NCI-H526 treated with DMSO at 0.1 percent for 48 hours (cell line): Measurements from ENCODE around the gene GJA1.
"Not testable (repeated sequence)": the region's sequence is repeated elsewhere in the genome, so short reads cannot be mapped to it uniquely, and the experiment has no call there.

ENCODE experiments used
- DNase-seq: peaks from one replicate; lab custom pipeline; 2025; lab: John Stamatoyannopoulos, UW

GJA1 gene

DNA sequence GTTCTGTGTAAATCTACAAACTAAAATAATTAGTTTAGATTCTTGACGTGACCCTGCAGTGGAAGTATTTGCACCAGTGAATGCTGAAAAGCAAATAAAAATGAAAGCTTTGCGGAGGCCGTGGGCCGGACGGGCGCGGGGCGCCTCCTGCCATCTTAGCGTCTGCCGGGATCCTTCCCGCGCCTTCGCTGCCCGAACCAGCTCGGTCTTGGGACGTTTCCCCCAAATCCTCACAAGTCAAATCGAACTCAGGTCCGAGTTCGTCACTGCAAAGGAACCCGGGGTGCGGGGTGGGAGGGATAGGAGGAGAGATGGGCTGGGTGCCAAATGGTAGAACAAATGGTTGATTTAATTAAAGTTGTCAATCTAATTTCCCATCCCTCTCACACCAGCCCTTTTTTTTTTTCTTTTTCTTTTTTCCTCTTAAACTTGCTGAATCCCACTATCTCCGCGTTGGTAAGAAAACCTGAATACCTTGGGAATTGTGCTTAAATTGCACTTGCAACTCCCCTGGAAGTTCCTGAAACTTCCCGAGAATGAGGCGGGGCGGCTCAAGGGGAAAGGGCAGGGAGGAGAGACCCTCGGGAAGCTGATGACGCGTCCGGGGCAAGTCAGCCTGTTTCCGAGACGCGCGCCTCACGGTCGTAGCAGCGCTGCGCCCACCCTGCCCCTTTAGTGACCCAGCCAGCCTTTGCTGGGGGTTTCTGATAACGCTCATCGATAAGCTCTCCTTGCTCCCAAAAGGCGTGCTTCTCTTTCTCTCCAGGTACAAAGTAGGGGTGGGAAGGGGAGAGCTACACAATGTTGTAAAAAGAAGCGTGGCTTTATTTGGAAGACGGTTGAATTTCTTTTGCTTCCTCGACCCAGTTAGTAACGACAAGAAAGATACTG lies 1.8 kb downstream of the GJA1 start:
- DNase-seq, result no peak

- DNase-seq, result no peak
Measured at GRCh38 chr6:121437851-121438651, 2.6 kb downstream of the GJA1 start.

DNA sequence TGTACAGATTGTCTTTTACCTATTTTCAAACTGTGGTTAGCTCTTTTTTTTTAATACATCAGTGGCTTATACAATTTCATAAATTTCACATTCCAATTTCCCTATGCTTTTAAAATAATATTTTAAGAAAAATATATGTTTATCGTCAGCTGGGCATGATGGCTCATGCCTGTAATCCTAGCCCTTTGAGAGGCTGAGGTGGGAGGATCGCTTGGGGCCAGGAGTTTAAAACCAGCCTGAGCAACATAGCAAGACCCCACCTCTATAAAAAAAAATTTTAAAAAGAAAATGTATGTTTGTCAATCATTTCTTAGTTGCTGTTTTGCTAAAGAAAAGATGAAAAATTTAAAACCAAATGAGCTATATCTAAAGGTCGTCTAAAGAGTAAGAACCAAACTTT lies 3.4 kb downstream of the GJA1 start:
- DNase-seq, result no peak

DNA sequence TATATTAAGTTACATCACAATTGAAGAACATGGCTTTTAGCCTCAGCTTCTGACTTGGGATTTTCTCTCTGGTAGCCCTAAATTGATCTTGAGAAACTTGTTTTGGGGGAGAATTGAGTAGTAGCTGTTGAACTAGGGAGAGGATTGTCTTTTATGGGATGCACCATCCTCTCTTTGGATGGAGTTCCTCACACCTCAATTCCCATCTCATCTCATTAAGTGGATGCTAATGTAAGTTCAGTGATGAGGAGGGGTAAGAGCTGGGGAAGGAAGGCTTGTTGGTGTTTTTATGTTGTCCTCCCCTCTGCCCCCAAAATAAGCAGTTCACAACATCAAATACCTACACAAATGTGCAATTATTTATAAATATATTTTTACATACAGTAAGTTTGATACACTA lies 4.0 kb downstream of the GJA1 start:
- DNase-seq, result no peak

DNA sequence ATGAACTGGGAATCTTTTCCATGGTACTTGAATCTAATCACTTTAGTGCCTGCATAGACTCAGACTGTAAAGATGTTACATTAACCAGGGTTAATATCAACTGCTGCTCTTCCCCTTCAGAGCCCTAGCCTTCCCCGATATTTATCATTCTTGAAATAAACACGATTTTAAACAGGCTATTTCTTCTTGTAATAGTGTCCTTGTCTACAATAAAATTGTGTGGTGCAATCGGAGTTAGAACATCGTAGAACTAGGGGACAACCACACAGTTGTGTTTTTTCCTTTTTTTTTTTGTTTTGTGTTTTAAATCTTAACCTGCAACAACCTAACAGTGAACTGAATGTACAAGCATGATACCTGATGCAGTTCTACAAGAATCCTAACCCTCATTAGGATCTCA lies 4.5 kb downstream of the GJA1 start:
- DNase-seq, result no peak

GRCh38 chr6:121441477-121441876 lies 6.0 kb downstream of the GJA1 start:
- no peak for DNase-seq

GRCh38 chr6:121442576-121442975 lies 7.1 kb downstream of the GJA1 start:
- DNase-seq, result no peak

DNA sequence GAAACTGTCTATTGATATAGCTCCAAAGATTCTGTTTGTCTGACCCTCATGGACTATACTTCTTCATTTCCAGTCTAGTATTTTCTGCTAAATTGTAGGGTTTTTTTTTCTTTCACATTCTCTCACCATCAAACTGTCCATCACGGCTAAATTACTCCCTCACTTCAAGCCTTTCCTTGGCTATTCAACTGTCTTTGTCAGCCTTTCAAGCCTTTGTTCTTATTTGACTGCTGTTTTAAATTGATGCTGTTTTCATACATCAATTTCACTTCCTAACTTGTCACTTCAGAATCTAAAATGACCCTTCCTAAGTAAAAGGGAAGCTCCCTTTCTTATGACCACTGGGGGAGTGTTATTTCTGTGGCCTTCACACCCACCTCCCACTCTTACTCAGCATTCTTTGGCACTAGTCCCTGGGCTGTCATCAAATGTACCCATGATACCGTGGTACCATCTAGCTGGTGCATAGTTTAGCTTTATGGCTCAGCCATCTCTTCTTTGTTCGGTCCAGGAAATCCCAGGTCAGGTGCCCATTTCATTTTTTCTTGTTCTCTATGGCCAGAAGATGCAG lies 8.6 kb downstream of the GJA1 start:
- DNase-seq, result no peak

GRCh38 chr6:121446705-121447104 lies 11.3 kb downstream of the GJA1 start:
- DNase-seq, result not testable (repeated sequence)

DNA sequence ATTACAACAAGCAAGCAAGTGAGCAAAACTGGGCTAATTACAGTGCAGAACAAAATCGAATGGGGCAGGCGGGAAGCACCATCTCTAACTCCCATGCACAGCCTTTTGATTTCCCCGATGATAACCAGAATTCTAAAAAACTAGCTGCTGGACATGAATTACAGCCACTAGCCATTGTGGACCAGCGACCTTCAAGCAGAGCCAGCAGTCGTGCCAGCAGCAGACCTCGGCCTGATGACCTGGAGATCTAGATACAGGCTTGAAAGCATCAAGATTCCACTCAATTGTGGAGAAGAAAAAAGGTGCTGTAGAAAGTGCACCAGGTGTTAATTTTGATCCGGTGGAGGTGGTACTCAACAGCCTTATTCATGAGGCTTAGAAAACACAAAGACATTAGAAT lies 12.3 kb downstream of the GJA1 start:
- DNase-seq, result not testable (repeated sequence)

DNA sequence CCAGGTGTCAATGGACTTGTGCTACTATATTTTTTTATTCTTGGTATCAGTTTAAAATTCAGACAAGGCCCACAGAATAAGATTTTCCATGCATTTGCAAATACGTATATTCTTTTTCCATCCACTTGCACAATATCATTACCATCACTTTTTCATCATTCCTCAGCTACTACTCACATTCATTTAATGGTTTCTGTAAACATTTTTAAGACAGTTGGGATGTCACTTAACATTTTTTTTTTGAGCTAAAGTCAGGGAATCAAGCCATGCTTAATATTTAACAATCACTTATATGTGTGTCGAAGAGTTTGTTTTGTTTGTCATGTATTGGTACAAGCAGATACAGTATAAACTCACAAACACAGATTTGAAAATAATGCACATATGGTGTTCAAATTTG lies 13.1 kb downstream of the GJA1 start:
- not testable (repeated sequence) for DNase-seq

DNA sequence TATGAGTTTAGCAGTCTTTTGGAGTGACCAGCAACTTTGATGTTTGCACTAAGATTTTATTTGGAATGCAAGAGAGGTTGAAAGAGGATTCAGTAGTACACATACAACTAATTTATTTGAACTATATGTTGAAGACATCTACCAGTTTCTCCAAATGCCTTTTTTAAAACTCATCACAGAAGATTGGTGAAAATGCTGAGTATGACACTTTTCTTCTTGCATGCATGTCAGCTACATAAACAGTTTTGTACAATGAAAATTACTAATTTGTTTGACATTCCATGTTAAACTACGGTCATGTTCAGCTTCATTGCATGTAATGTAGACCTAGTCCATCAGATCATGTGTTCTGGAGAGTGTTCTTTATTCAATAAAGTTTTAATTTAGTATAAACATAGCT lies 13.9 kb downstream of the GJA1 start:
- DNase-seq, result no peak

DNA sequence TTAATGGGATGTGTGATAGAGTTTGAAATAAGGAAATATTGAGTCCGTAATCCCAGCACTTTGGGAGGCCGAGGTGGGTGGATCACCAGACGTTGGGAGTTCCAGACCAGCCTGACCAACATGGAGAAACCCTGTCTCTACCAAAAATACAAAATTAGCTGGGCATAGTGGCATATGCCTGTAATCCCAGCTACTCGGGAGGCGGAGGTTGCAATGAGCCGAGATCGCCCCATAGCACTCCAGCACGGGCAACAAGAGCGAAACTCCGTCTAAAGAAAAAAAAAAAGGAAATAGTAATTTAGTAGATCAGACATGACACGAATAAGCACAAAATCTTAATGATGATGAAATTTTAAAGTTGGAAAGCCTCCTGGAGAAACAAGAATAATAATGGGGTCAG lies 14.8 kb downstream of the GJA1 start:
- no peak for DNase-seq

DNA sequence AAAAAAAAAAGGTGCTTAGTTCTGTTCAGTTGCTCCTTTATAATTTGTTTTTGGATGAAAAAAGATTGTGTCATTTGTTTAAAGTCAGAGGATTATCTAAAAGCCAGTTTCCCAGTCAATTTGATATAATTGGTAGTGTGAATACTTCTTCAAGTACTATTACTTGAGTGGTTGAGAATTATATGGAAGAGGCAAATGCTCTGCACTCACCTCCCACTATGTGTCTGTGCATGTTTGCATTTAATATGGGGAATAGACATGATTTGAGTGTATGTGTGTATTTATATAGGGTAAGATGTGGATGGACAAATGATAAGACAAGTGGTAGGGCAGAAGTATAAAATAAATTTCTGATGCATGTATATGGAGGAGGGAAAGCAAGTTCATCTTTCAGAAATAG lies 15.8 kb downstream of the GJA1 start:
- DNase-seq, result no peak

- DNase-seq, result no peak
Measured at GRCh38 chr6:121453191-121453590, 17.7 kb downstream of the GJA1 start.

- DNase-seq, result no peak
Measured at GRCh38 chr6:121460170-121460569, 24.7 kb downstream of the GJA1 start.

DNA sequence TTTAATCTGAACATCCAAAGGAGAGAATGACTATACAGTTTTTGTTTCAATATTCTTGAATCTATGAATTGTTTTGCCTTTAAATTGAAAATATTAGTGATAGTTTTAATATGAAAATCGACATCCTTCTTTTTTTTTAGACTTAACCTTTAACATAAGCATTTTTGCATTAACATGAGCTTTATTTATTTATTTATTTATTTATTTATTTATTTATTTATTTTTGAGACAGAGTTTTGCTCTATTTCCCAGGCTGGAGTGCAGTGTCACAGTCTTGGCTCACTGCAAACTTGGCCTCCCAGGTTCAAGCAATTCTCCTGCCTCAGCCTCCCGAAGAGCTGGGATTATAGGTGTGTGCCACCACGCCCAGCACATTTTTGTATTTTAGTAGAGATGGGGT lies 27.6 kb downstream of the GJA1 start:
- DNase-seq, result no peak

- DNase-seq, result no peak
Measured at GRCh38 chr6:121465101-121465500, 29.7 kb downstream of the GJA1 start.

DNA sequence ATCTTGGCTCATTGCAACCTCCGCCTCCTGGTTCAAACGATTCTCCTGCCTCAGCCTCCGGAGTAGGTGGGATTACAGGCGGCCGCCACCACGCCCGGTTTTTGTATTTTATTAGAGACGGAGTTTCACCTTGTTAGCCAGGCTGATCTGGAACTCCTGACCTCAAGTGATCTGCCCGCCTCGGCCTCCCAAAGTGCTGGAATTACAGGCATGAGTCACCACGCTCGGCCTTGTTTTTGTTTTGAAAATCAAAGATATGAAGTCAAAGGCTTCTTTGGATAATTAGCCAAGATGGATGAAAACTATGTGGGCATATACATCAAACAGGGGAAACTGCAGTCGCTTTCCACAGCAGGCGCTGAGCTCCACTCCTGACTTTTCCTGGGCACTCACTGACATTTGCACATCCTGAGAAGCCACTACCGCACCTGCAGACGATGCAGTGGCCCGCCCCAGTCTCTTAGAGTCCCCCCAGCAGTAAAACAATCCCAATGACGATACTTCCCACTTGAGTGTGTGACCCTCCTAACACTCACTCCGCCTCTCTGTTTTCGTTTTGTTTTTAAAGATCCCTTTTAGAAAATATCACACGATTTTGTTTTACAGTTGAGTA lies 44.1 kb downstream of the GJA1 start:
- DNase-seq, result no peak

DNA sequence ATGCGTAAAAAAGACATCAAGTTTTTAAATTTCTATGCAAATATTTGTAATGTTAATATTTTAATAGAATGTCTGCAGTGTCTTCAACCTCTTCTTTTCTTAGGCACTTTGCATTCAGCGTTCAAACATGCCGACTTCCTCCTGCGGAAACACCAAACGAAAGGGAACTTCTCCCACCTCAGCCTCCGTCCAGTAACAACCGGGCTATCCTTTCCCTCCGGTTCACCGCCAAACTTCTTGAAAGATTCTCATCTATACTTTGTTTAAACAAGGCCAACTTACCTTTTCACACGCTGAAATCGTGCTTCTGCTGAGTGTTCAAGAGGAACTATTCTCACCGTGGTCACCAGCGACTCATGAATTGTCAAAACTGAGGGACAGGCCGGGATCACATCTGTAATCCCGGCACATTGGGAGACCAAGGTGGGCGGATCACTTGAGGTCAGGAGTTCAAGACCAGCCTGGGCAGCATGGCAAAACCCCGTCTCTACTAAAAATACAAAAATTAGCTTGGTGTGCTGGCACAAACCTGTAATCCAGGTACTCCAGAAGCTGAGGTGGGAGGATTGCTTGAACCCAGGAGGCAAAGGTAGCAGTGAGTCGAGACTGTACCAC lies 44.8 kb downstream of the GJA1 start:
- DNase-seq, result no peak

GRCh38 chr6:121482004-121482693 lies 46.7 kb downstream of the GJA1 start:
- DNase-seq, result no peak
